Nephron (organoid): ENCODE measurements around the gene ZSWIM4.

Experiments
- H3K27ac Mint-ChIP-seq, 3 experiments: 2 replicates each; pipeline ENCODE4 v1.8.0; 2020; ENCODE audit warnings: mixed read lengths in 3 of 3, mild to moderate bottlenecking in 2 of 3, moderate library complexity in 1 of 3
- H3K27me3 Mint-ChIP-seq: 2 replicates; pipeline ENCODE4 v1.8.0; 2021; ENCODE audit warnings: low read depth, mild to moderate bottlenecking, moderate library complexity, mixed read lengths
- H3K36me3 Mint-ChIP-seq: 2 replicates; pipeline ENCODE4 v1.8.0; 2020; ENCODE audit warnings: low read depth, mixed read lengths
- H3K4me1 Mint-ChIP-seq: 2 replicates; pipeline ENCODE4 v1.8.0; 2020; ENCODE audit warnings: mixed read lengths
- H3K4me3 Mint-ChIP-seq, 3 experiments: 2 replicates each; pipeline ENCODE4 v1.8.0; 2020; ENCODE audit warnings: mild to moderate bottlenecking in 3 of 3, mixed read lengths in 3 of 3, moderate library complexity in 2 of 3
- H3K9me3 Mint-ChIP-seq: 2 replicates; pipeline ENCODE4 v1.8.0; 2020; ENCODE audit warnings: mixed read lengths
- CTCF ChIP-seq, 3 experiments: fragments of 200-600 bp; sonication (generic); IDR thresholded peaks; one replicate each; pipeline ENCODE4 v1.5.0; 2021; ENCODE audit warnings: antibody characterized with exemption in 3 of 3; ENCODE audit not compliant: unreplicated experiment in 3 of 3

ZSWIM4 gene

GRCh38 chr19:13757805-13758772 lies 37.2 kb upstream of the ZSWIM4 start:
- no peaks in the 10 kb centered on the region for H3K27me3 Mint-ChIP-seq
- no peak for TF ChIP-seq CTCF (IDR thresholded peaks at IDR 0.05; ENCODE audit: unreplicated experiment in 3 of 3)
- no peaks in the 10 kb centered on the region for H3K4me1 Mint-ChIP-seq
- no peak overlapping the region for H3K27ac Mint-ChIP-seq
- peaks cover 65% of the 10 kb centered on the region for H3K36me3 Mint-ChIP-seq
- no peak overlapping the region for H3K4me3 Mint-ChIP-seq
- no peaks in the 10 kb centered on the region for H3K9me3 Mint-ChIP-seq

GRCh38 chr19:13758795-13759194 lies 36.4 kb upstream of the ZSWIM4 start:
- peaks cover 64% of the 10 kb centered on the region for H3K36me3 Mint-ChIP-seq
- no peaks in the 10 kb centered on the region for H3K27me3 Mint-ChIP-seq
- no peaks in the 10 kb centered on the region for H3K9me3 Mint-ChIP-seq
- H3K4me3 Mint-ChIP-seq, result no peak overlapping the region
- no peaks in the 10 kb centered on the region for H3K4me1 Mint-ChIP-seq
- no peak for TF ChIP-seq CTCF (IDR thresholded peaks at IDR 0.05; ENCODE audit: unreplicated experiment in 3 of 3)
- no peak overlapping the region for H3K27ac Mint-ChIP-seq

- no peak overlapping the region for H3K4me3 Mint-ChIP-seq
- no peaks in the 10 kb centered on the region for H3K27me3 Mint-ChIP-seq
- TF ChIP-seq CTCF (IDR thresholded peaks at IDR 0.05; ENCODE audit: unreplicated experiment in 3 of 3), result no peak
- H3K36me3 Mint-ChIP-seq, result peaks cover 52% of the 10 kb centered on the region
- H3K9me3 Mint-ChIP-seq, result no peaks in the 10 kb centered on the region
- H3K27ac Mint-ChIP-seq, result no peak overlapping the region
- peaks cover 7% of the 10 kb centered on the region for H3K4me1 Mint-ChIP-seq
Measured at GRCh38 chr19:13761423-13761822, 33.8 kb upstream of the ZSWIM4 start.

GRCh38 chr19:13762635-13763235 lies 32.5 kb upstream of the ZSWIM4 start:
- Mint-ChIP-seq H3K9me3 (no peaks in the 10 kb centered on the region), H3K4me3 (peak overlapping the region in 1 of 3 experiments; percentile 81)

GRCh38 chr19:13763265-13763664 lies 32.0 kb upstream of the ZSWIM4 start:
- no peak overlapping the region for H3K27ac Mint-ChIP-seq
- H3K27me3 Mint-ChIP-seq, result no peaks in the 10 kb centered on the region
- H3K36me3 Mint-ChIP-seq, result peaks cover 37% of the 10 kb centered on the region
- H3K9me3 Mint-ChIP-seq, result no peaks in the 10 kb centered on the region
- peaks cover 7% of the 10 kb centered on the region for H3K4me1 Mint-ChIP-seq
- H3K4me3 Mint-ChIP-seq, result peak overlapping the region; percentile 79
- TF ChIP-seq CTCF (IDR thresholded peaks at IDR 0.05; ENCODE audit: unreplicated experiment in 3 of 3), result no peak

More at GRCh38 chr19:13762635-13763235, 32.5 kb upstream of the ZSWIM4 start:
- Mint-ChIP-seq H3K27ac (no peak overlapping the region), H3K4me1 (peaks cover 7% of the 10 kb centered on the region), H3K36me3 (peaks cover 42% of the 10 kb centered on the region), H3K27me3 (no peaks in the 10 kb centered on the region)
- no peak for TF ChIP-seq CTCF (IDR thresholded peaks at IDR 0.05; ENCODE audit: unreplicated experiment in 3 of 3)
